HL-60 (cell line): ENCODE results near the gene GALNT1.

Experiments used
- DNase-seq, 2 experiments: peaks; one replicate each; pipeline ENCODE4 v3.0.0-alpha.2; 2010 to 2020; ENCODE audit warnings: low read depth in 1 of 2, low spot score in 1 of 2
- H3K27ac ChIP-seq: fragments of 250-450 bp; sonication (Bioruptor Pico); replicated peaks from 2 replicates; pipeline ENCODE4 v1.5.1; 2020; ENCODE audit warnings: mild to moderate bottlenecking, moderate library complexity
- H3K27me3 ChIP-seq: fragments of 250-450 bp; sonication (Bioruptor Pico); 2 replicates; pipeline ENCODE4 v1.5.1; 2021; ENCODE audit warnings: mild to moderate bottlenecking, moderate library complexity; ENCODE audit not compliant: insufficient read depth, poor library complexity, severe bottlenecking
- H3K4me3 ChIP-seq: replicated peaks from 2 replicates; pipeline ENCODE4 v1.5.1; 2011; ENCODE audit warnings: mild to moderate bottlenecking, control low read depth, low read length; ENCODE audit not compliant: insufficient read depth
- GABPA ChIP-seq: IDR thresholded peaks from 2 replicates; pipeline ENCODE4 v1.6.1; 2012; ENCODE audit warnings: low read depth
- POLR2AphosphoS5 ChIP-seq: IDR thresholded peaks from 2 replicates; pipeline ENCODE4 v1.6.1; 2012; ENCODE audit warnings: low read depth
- REST ChIP-seq: IDR thresholded peaks from 2 replicates; pipeline ENCODE4 v1.6.1; 2012; ENCODE audit warnings: low read depth; ENCODE audit not compliant: insufficient replicate concordance
- SPI1 ChIP-seq: IDR thresholded peaks from 2 replicates; pipeline ENCODE4 v1.6.1; 2012; ENCODE audit warnings: low read depth, mild to moderate bottlenecking, borderline replicate concordance
- TF ChIP-seq, protein P1 (sequence below): IDR thresholded peaks from one replicate; pipeline ENCODE4 v1.5.1; 2011; ENCODE audit warnings: low read length, control low read depth, inconsistent platforms; ENCODE audit not compliant: insufficient read depth

The GALNT1 gene

GRCh38 chr18:35730691-35731370, 149.3 kb downstream of the GALNT1 start:
- DNase-seq, result no peak
- TF ChIP-seq, protein P1, sequence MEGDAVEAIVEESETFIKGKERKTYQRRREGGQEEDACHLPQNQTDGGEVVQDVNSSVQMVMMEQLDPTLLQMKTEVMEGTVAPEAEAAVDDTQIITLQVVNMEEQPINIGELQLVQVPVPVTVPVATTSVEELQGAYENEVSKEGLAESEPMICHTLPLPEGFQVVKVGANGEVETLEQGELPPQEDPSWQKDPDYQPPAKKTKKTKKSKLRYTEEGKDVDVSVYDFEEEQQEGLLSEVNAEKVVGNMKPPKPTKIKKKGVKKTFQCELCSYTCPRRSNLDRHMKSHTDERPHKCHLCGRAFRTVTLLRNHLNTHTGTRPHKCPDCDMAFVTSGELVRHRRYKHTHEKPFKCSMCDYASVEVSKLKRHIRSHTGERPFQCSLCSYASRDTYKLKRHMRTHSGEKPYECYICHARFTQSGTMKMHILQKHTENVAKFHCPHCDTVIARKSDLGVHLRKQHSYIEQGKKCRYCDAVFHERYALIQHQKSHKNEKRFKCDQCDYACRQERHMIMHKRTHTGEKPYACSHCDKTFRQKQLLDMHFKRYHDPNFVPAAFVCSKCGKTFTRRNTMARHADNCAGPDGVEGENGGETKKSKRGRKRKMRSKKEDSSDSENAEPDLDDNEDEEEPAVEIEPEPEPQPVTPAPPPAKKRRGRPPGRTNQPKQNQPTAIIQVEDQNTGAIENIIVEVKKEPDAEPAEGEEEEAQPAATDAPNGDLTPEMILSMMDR, result no peak
- TF ChIP-seq POLR2AphosphoS5 (no peak), SPI1 (no peak), GABPA (no peak), REST (no peak)
- Histone ChIP-seq H3K4me3 (no peak overlapping the region), H3K27ac (no peak overlapping the region), H3K27me3 (no peaks in the 10 kb centered on the region)

GRCh38 chr18:35731701-35732100, 150.2 kb downstream of the GALNT1 start:
- TF ChIP-seq SPI1 (no peak), POLR2AphosphoS5 (no peak), GABPA (no peak)
- TF ChIP-seq, protein P1, result no peak
- H3K27ac ChIP-seq, result no peak overlapping the region
- no peak overlapping the region for H3K4me3 ChIP-seq

DNA sequence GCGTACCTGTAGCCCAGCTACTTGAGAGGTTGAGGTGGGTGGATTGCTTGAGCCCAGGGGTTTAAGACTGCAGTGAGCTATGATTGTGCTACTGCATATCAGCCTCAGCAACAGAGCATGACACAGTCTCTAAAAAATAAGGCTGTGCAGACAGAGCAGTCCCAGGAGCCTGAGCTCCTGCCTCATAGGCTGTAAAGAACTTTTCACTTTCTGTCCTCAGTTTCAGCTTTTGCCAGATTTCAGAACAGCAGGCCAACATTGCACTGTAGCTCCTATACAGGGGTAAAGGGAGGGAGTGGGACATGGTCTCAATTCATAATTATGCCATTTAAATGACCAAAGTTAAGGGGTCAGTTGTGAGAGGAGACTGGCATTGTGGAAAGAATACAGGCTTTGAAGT, 150.6 kb downstream of the GALNT1 start:
- TF ChIP-seq GABPA, result no peak
- TF ChIP-seq SPI1, result no peak
- TF ChIP-seq POLR2AphosphoS5, result no peak
- TF ChIP-seq REST, result no peak
- TF ChIP-seq, protein P1, result no peak

More at GRCh38 chr18:35731701-35732100, 150.2 kb downstream of the GALNT1 start:
- H3K27me3 ChIP-seq, result no peaks in the 10 kb centered on the region
- no peak for DNase-seq

GRCh38 chr18:35732636-35733035, 151.1 kb downstream of the GALNT1 start:
- no peak for DNase-seq
- TF ChIP-seq, protein P1, result no peak
- TF ChIP-seq REST, result no peak
- no peak for TF ChIP-seq SPI1
- TF ChIP-seq POLR2AphosphoS5, result no peak
- TF ChIP-seq GABPA, result no peak
- Histone ChIP-seq H3K27ac (no peak overlapping the region), H3K27me3 (no peaks in the 10 kb centered on the region), H3K4me3 (no peak overlapping the region)

More for the DNA sequence above, 150.6 kb downstream of the GALNT1 start:
- Histone ChIP-seq H3K27me3 (no peaks in the 10 kb centered on the region), H3K4me3 (no peak overlapping the region), H3K27ac (no peak overlapping the region)
- no peak for DNase-seq
